GM18508 (cell line): ENCODE results near the gene ASNSD1.
"Not testable (repeated sequence)": the region's sequence is repeated elsewhere in the genome, so short reads cannot be mapped to it uniquely, and the experiment has no call there.

Experiments used
- ATAC-seq: cut with Tn5 transposase; IDR thresholded peaks from one replicate; pipeline ENCODE4 v1.9.1; 2021; ENCODE audit warnings: moderate number of reproducible peaks; ENCODE audit not compliant: insufficient read depth, unreplicated experiment

ASNSD1 gene

DNA sequence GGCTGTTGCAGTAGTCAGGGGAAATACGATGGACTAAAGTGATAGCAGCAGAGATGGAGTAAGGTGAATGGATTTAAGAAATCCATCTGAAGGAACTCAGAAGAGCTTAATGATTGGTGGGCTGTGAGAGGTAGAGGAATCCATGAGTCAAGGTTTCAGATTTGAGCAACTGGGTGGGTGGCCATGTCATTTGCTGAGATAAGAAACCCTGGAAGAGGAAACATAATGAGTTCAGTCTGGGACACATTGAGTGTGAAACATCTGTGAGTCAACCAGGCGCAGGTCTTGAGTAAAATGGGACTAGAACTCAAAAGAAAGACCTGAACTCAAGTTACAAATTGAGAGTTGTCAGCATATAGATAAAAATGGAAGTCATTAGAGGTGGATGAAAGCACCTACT lies 19.7 kb upstream of the ASNSD1 start:
- ATAC-seq = no peak

- ATAC-seq = no peak
These were observed 14.7 kb upstream of the ASNSD1 start for GRCh38 chr2:189646521-189646920.

DNA sequence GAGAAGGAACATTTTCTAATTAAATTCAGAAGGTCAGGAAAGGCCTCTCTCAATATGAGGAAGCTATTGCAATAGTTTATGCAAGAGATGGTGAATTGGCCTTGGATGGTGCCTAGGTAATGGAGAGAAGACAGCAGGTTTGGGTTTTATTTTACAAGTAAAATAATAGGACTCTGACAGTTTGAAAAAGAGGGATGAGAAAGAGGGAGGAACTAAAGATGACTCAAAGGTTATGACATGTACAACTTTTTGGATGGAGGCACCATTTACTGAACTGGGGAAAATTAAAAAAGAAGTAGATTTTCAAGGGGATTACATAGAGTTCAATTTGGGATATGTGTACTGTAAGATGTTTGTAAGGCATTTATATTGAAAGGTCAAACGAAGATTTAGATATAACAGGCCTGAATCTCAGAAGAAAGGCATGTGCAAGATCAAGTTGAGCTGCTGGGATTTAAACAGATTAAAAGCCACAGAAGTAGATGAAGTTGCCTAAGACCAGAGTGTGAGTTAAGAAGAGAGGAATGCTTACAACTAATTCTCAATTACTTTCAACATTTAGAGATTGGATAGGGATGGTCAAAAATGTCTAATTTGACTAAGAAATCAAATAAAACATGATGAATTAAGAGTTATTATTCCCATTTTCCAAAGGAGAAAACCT lies 12.3 kb upstream of the ASNSD1 start:
- no peak for ATAC-seq

- no peak for ATAC-seq
These were observed 10.0 kb upstream of the ASNSD1 start for GRCh38 chr2:189651284-189651683.

DNA sequence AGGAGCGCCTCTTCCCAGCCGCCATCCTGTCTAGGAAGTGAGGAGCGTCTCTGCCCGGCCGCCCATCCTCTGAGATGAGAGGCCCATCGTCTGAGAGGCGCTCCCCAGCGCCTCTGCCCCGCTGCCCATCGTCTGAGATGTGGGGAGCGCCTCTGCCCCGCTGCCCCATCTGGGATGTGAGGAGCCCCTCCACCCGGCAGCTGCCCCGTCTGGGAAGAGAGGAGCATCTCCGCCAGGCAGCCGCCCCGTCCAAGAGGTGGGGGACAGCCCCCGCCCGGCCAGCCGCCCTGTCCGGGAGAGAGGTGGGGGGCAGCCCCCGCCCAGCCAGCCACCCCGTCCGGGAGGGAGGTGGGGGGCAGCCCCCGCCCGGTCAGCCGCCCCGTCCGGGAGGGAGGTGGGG lies 7.8 kb upstream of the ASNSD1 start:
- ATAC-seq = not testable (repeated sequence)

- no peak for ATAC-seq
These were observed 6.6 kb upstream of the ASNSD1 start for GRCh38 chr2:189654641-189655040.

DNA sequence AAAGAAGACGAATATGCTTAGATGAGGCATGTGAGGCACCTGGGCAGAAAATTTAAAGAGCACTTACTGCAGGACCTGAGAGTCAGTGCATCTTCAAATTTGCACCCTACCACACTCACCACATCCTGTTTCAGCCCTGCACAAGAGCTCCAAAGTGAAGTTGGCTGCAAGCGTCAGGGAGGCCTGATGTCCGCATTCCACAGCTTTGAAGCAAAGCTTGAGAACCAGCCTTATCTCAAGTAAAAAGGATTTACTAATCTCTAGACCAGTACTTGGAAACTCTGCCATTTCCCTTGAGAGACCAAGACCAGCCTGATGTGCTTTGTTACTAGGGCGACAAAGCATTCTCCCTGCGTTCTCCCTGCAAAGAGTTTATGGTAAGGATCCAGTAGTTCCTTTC lies 3.4 kb upstream of the ASNSD1 start:
- no peak for ATAC-seq

GRCh38 chr2:189658306-189659212 lies 2.7 kb upstream of the ASNSD1 start:
- ATAC-seq = no peak

DNA sequence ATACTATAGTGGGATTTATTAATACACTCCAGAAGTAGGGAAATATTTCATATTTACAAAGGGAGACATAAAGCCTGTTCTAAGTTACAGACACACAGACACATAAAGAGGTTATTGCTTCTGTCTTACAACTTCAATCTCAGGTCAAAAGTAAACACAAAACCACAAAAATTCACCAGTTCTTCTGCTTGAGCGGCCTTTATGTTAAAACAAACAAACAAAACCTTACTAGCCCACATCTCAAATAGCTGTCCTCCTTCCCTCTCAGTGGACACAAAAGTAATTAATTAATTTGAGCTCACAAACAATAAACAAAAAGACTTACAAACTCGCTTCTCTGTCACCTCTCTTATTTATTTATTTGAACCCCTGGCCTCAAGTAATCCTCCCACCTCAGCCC lies 1.5 kb upstream of the ASNSD1 start:
- ATAC-seq = no peak

- no peak for ATAC-seq
These were observed 484 bp upstream of the ASNSD1 start for GRCh38 chr2:189660803-189661147.

DNA sequence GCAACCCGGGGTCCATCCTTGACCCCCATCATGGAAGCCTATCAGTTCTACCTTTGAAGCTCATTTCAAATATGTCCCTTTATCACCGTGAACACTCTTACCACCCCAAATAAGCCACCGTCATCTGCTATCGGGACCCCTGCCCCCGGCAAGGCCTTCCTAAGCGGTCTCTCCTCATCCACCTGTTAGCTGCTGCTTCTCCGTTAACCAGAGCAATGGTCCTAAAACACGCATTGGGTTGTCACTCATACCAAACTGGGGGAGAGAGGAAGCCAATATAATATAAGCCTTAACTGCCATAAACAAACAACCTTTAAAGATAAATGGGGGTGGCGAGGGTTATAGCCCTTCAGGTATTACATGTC lies 680 bp downstream of the ASNSD1 start:
- no peak for ATAC-seq

DNA sequence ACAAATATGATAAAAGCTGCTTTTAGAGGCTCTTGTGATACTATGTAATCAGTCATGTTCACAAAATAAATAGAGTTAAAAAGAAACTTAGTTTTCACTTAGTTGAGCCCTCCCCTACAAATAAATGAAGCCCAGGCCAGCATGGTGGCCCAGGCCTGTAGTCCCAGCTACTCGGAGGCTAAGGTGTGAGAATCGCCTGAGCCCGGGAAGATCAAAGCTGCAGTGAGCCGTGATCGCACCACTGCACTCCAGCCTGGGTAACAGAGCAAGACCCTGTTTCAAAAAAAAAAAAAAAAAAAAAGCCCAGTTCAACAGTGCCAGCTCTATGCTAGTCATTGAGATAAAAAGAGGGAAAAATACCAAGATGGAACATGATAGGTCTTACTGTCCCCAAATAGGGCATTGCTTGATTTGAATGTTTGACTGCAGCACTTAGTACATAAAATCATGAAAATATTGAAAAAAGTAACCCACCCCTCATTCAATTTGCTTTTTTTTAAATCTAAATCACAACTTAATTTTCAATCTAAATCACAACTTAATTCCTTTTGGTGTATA lies 1.5 kb downstream of the ASNSD1 start:
- no peak for ATAC-seq

DNA sequence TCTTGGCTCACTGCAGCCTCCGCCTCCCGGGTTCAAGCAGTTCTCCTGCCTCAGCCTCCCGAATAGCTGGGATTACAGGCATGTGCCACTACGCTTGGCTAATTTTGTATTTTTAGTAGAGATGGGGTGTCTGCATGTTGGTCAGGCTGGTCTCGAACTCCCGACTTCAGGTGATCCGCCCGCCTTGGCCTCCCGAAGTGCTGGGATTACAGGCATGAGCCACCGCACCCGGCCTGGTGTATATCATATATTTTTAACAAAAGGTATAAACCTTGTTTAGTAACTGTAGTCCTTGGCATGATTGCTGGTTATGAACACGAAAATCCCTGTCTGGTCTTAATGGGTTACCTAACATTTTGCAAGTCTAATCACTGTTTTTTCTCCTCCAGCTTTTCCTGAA lies 2.1 kb downstream of the ASNSD1 start:
- not testable (repeated sequence) for ATAC-seq

DNA sequence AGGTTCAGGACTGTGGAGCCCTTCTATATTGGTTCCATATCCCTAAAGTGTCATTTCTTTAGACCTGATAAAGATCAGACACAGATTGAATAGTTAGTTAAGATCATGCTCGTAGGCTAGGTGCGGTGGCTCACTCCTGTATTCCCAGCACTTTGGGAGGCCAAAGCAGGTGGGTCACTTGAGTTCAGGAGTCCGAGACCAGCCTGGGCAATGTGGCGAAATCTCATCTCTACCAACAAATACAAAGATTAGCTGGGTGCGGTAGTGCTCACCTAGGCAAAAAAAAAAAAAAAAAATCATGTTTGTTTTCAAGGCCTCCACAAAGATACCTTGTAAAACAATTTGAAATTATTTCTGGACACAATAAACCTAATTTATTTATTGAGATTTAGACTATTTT lies 8.7 kb downstream of the ASNSD1 start:
- ATAC-seq = no peak

DNA sequence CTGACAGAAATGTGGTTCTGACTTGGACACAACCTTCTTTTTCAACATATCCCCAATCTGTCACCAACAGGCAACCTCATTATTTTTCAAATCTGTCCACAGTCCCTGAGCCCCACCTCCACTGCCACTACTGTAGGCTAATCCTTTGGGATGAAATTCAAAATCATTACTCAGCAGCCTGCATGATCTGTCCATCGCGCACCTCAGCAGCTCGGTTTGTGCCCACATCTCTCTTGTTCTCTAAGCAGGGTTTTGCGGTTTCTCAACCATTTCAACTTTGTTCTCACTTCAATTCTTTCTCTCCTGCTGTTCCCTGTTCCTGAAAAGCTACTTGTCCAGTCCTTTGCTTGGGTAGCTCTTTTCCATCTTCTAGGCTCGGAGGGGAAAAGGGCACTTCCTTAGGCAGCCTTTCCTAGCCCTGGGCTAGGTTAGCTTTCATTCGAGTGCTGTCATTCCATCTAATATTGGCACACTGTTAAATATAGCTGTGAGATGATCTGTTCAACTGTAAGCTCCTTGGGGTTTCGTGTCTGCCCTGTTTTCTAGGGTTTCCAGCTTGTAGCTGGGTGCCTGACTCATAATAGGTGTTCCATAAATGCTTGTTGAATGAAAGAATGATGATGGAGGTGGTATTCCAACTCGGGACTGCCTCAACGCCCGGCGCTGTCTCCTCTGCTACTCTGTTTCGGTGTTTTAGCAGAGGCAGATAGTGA lies 12.6 kb downstream of the ASNSD1 start:
- peak; percentile 31 for ATAC-seq

- peak; percentile 86 for ATAC-seq
These were observed 13.3 kb downstream of the ASNSD1 start, which contains the start of gene ANKAR for GRCh38 chr2:189674374-189675112. Gene ANKAR, plus strand, starts transcription at chr2:189674670. Its CDS starts 1,821 bp downstream, at chr2:189676491.

DNA sequence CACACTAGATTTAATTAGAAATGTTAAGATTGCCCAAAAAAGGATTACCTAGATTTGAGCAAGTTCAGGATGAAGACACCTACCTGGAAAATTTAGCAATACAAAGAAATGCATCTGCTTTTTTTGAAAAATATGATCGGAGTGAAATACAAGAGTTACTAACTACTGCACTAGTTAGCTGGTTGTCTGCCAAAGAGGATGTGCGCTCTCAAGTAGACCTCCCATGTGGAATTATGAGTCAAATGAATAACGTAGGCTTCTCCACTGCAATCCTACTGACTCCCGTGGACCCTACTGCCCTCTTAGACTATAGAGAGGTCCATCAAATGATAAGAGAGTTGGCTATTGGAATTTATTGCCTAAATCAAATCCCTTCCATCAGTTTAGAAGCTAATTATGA lies 15.2 kb downstream of the ASNSD1 start:
- ATAC-seq = no peak

DNA sequence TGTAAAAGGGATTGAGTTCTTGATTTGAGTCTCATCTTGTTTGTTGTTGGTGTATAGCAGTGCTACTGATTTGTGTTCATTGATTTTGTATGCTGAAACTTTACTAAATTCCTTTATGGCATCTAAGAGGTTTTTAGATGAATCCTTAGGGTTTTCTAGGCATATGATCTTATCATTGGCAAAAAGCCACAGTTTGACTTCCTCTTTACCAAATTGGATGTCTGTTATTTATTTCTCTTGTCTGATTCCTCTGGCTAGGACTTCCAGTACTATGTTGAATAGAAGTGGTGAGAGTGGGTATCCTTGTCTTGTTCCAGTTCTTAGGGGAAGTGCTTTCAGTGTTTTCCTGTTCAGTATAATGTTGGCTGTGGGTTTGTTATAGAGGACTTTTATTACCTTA lies 18.0 kb downstream of the ASNSD1 start:
- no peak for ATAC-seq

DNA sequence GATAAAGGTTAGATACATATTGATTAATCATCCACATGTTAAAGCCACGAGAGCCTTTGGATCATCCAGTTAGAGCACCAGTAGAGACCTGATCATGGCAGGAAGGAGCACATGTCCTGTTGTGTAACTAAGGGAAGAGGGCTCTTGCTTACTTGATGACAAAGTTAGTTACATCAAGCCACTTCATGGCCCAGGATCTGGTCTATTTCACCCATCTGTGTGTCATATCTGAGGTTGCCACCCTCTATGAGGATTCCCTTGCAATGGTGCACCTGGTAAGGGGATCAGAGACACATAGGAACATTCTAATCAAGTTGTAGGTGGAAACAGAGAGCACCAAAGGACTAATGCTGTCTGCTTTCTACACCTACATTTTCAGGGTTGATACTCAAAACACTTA lies 19.9 kb downstream of the ASNSD1 start:
- ATAC-seq = no peak

DNA sequence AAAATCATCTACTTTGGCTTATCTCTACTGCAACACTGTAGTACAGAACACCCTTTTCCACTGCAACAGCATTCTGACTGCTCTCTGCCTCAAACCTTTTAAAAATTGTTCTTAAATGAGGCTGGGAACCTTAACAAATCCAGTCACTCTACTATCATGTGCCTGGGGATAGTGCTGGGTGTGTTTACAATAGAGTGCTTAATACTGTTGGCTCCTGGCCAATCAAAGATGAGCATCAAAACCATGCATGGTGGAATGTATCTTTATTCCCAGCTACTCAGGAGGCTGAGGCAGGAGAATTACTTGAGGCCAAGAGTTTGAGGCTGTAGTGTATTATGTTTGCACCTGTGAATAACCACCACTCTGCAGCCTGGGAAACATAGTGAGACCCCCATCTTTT lies 20.6 kb downstream of the ASNSD1 start:
- ATAC-seq = no peak
